Measurements from ENCODE around the gene GJD3.

DNA sequence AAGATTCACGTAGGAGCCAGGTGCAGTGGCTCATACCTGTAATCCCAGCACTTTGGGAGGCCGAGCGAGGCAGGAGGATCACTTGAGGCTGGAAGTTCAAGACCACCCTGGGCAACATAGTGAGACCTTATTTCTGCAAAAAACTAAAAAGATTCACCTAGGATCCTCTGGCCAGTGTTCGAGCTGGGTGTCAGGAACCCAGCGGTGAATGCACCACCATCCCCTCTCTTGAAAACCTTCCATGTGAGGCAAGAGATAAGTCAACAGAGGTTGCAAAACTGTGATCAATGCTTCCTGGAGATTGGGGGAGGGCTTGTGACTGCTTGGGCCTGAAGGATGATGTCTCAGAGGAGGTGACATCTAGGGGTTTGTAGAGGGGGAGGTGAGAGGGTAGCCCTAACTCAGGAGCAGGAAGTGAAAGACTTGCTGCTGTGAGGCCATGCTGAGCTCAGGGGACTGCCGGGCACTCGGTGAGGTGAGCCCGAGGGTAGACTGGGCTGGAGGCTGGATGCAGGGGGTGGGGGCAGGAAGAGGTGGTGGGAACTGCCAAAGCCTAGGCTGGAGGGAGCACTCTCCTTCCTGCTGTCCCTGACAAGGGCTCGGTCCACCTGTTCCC lies 11.7 kb downstream of the GJD3 start:
- TF ChIP-seq CTCF (conservative IDR thresholded peaks at IDR 0.05 in 1 of 2, IDR thresholded peaks at IDR 0.05 in 1 of 2; ENCODE audit: extremely low read depth in 1 of 2, insufficient read depth in 1 of 2, low read depth in 1 of 2, low read length in 2 of 2) (no peak), EZH2 (IDR thresholded peaks at IDR 0.05; ENCODE audit: borderline replicate concordance, low read length) (no peak)

Data from mammary epithelial cell (primary cell).